ENCODE measurements around the gene TMEM89. TPM values are rescaled to one million over a fixed set of nuclear protein-coding genes. Genes with fewer than 3 reads are reported as not detected.
A peak's percentile ranks its signal among the peaks of the same experiment; 100 is the strongest.

TMEM89 gene
- total RNA-seq, 2 donors from 2014 or later: not detected

- no peak for ATAC-seq (replicated peaks in 1 of 2)
- Mint-ChIP-seq H3K4me1 (ENCODE audit: low read depth) (peaks cover 14% of the 10 kb centered on the region), H3K27me3 (ENCODE audit: low read depth) (peaks cover 5% of the 10 kb centered on the region), H3K27ac (peak overlapping the region; percentile 69), H3K36me3 (ENCODE audit: insufficient read depth in 2 of 2) (peaks cover 0 to 3% of the 10 kb centered on the region in 2 donors), H3K4me3 (peak overlapping the region; percentile 87 to 91), H3K9me3 (no peaks in the 10 kb centered on the region)
- DNase-seq: no peak
Observed at GRCh38 chr3:48655063-48655462, 33.5 kb upstream of the TMEM89 start.

GRCh38 chr3:48652923-48653715 lies 31.6 kb upstream of the TMEM89 start:
- Mint-ChIP-seq H3K27ac (no peak overlapping the region), H3K4me3 (no peak overlapping the region), H3K36me3 (ENCODE audit: insufficient read depth in 2 of 2) (peaks cover 0 to 3% of the 10 kb centered on the region in 2 donors), H3K4me1 (ENCODE audit: low read depth) (peaks cover 14% of the 10 kb centered on the region), H3K9me3 (no peaks in the 10 kb centered on the region), H3K27me3 (ENCODE audit: low read depth) (no peaks in the 10 kb centered on the region)
- ATAC-seq (replicated peaks in 1 of 2) (no peak), DNase-seq (no peak)

GRCh38 chr3:48651771-48652170 lies 30.2 kb upstream of the TMEM89 start:
- Mint-ChIP-seq H3K4me1 (ENCODE audit: low read depth) (peaks cover 9% of the 10 kb centered on the region), H3K9me3 (no peaks in the 10 kb centered on the region), H3K27ac (no peak overlapping the region), H3K27me3 (ENCODE audit: low read depth) (no peaks in the 10 kb centered on the region), H3K36me3 (ENCODE audit: insufficient read depth in 2 of 2) (peaks cover 0 to 3% of the 10 kb centered on the region in 2 donors), H3K4me3 (no peak overlapping the region)
- DNase-seq (no peak), ATAC-seq (replicated peaks in 1 of 2) (no peak)

- DNase-seq (no peak), ATAC-seq (replicated peaks in 1 of 2) (no peak)
- peaks cover 0 to 3% of the 10 kb centered on the region in 2 donors for H3K36me3 Mint-ChIP-seq (ENCODE audit: insufficient read depth in 2 of 2)
- H3K4me1 Mint-ChIP-seq (ENCODE audit: low read depth): peaks cover 5% of the 10 kb centered on the region
- no peaks in the 10 kb centered on the region for H3K9me3 Mint-ChIP-seq
- H3K4me3 Mint-ChIP-seq: peak overlapping the region in 1 of 2 donors; percentile 29
- no peak overlapping the region for H3K27ac Mint-ChIP-seq
- no peaks in the 10 kb centered on the region for H3K27me3 Mint-ChIP-seq (ENCODE audit: low read depth)
Observed at GRCh38 chr3:48650723-48651122, 29.2 kb upstream of the TMEM89 start.

- H3K4me1 Mint-ChIP-seq (ENCODE audit: low read depth): no peaks in the 10 kb centered on the region
Observed at GRCh38 chr3:48648188-48648850, 26.8 kb upstream of the TMEM89 start.

GRCh38 chr3:48647714-48648113 lies 26.1 kb upstream of the TMEM89 start:
- no peak for DNase-seq
- no peak overlapping the region for H3K4me3 Mint-ChIP-seq
- H3K36me3 Mint-ChIP-seq (ENCODE audit: insufficient read depth in 2 of 2): peaks cover 0 to 1% of the 10 kb centered on the region in 2 donors
- H3K27me3 Mint-ChIP-seq (ENCODE audit: low read depth): no peaks in the 10 kb centered on the region
- no peaks in the 10 kb centered on the region for H3K4me1 Mint-ChIP-seq (ENCODE audit: low read depth)
- no peaks in the 10 kb centered on the region for H3K9me3 Mint-ChIP-seq
- ATAC-seq (replicated peaks in 1 of 2): no peak
- H3K27ac Mint-ChIP-seq: no peak overlapping the region

More at GRCh38 chr3:48648188-48648850, 26.8 kb upstream of the TMEM89 start:
- H3K27ac Mint-ChIP-seq: no peak overlapping the region
- no peaks in the 10 kb centered on the region for H3K27me3 Mint-ChIP-seq (ENCODE audit: low read depth)
- ATAC-seq (replicated peaks in 1 of 2) (no peak), DNase-seq (no peak)
- no peak overlapping the region for H3K4me3 Mint-ChIP-seq
- peaks cover 0 to 1% of the 10 kb centered on the region in 2 donors for H3K36me3 Mint-ChIP-seq (ENCODE audit: insufficient read depth in 2 of 2)
- H3K9me3 Mint-ChIP-seq: no peaks in the 10 kb centered on the region

- Mint-ChIP-seq H3K4me3 (no peak overlapping the region), H3K4me1 (ENCODE audit: low read depth) (no peaks in the 10 kb centered on the region), H3K27ac (no peak overlapping the region), H3K36me3 (ENCODE audit: insufficient read depth in 2 of 2) (peaks cover 0 to 5% of the 10 kb centered on the region in 2 donors), H3K27me3 (ENCODE audit: low read depth) (no peaks in the 10 kb centered on the region), H3K9me3 (no peaks in the 10 kb centered on the region)
- no peak for DNase-seq
- ATAC-seq (replicated peaks in 1 of 2): no peak
Observed at GRCh38 chr3:48644898-48645760, 23.6 kb upstream of the TMEM89 start.

GRCh38 chr3:48642605-48643004 lies 21.0 kb upstream of the TMEM89 start:
- DNase-seq (no peak), ATAC-seq (replicated peaks in 1 of 2) (no peak)
- Mint-ChIP-seq H3K4me3 (no peak overlapping the region), H3K36me3 (ENCODE audit: insufficient read depth in 2 of 2) (peaks cover 0 to 5% of the 10 kb centered on the region in 2 donors), H3K27ac (no peak overlapping the region), H3K9me3 (no peaks in the 10 kb centered on the region), H3K4me1 (ENCODE audit: low read depth) (no peaks in the 10 kb centered on the region), H3K27me3 (ENCODE audit: low read depth) (no peaks in the 10 kb centered on the region)

- no peak overlapping the region for H3K4me3 Mint-ChIP-seq
Observed at GRCh38 chr3:48641396-48641795, 19.8 kb upstream of the TMEM89 start.

GRCh38 chr3:48639944-48640606 lies 18.5 kb upstream of the TMEM89 start:
- H3K4me1 Mint-ChIP-seq (ENCODE audit: low read depth): peaks cover 13% of the 10 kb centered on the region
- no peaks in the 10 kb centered on the region for H3K27me3 Mint-ChIP-seq (ENCODE audit: low read depth)
- H3K36me3 Mint-ChIP-seq (ENCODE audit: insufficient read depth in 2 of 2): peaks cover 0 to 5% of the 10 kb centered on the region in 2 donors
- ATAC-seq (replicated peaks in 1 of 2) (no peak), DNase-seq (no peak)
- no peak overlapping the region for H3K27ac Mint-ChIP-seq
- H3K4me3 Mint-ChIP-seq: no peak overlapping the region
- H3K9me3 Mint-ChIP-seq: no peaks in the 10 kb centered on the region

More at GRCh38 chr3:48641396-48641795, 19.8 kb upstream of the TMEM89 start:
- no peak overlapping the region for H3K27ac Mint-ChIP-seq
- peaks cover 0 to 5% of the 10 kb centered on the region in 2 donors for H3K36me3 Mint-ChIP-seq (ENCODE audit: insufficient read depth in 2 of 2)
- peaks cover 6% of the 10 kb centered on the region for H3K4me1 Mint-ChIP-seq (ENCODE audit: low read depth)
- no peaks in the 10 kb centered on the region for H3K9me3 Mint-ChIP-seq
- DNase-seq (no peak), ATAC-seq (replicated peaks in 1 of 2) (no peak)
- H3K27me3 Mint-ChIP-seq (ENCODE audit: low read depth): no peaks in the 10 kb centered on the region

GRCh38 chr3:48637305-48637704 lies 15.7 kb upstream of the TMEM89 start:
- DNase-seq (no peak), ATAC-seq (replicated peaks in 1 of 2) (no peak)
- Mint-ChIP-seq H3K9me3 (no peaks in the 10 kb centered on the region), H3K36me3 (ENCODE audit: insufficient read depth in 2 of 2) (peaks cover 0 to 5% of the 10 kb centered on the region in 2 donors), H3K4me3 (peak overlapping the region in 1 of 2 donors; percentile 56), H3K27ac (no peak overlapping the region), H3K27me3 (ENCODE audit: low read depth) (no peaks in the 10 kb centered on the region), H3K4me1 (ENCODE audit: low read depth) (peaks cover 26% of the 10 kb centered on the region)

- Mint-ChIP-seq H3K27me3 (ENCODE audit: low read depth) (no peaks in the 10 kb centered on the region), H3K4me3 (peak overlapping the region; percentile 89 to 94), H3K9me3 (no peaks in the 10 kb centered on the region), H3K36me3 (ENCODE audit: insufficient read depth in 2 of 2) (peaks cover 0 to 2% of the 10 kb centered on the region in 2 donors), H3K27ac (no peak overlapping the region), H3K4me1 (ENCODE audit: low read depth) (peaks cover 26% of the 10 kb centered on the region)
- no peak for ATAC-seq (replicated peaks in 1 of 2)
- DNase-seq: no peak
Observed at GRCh38 chr3:48636149-48636655, 14.6 kb upstream of the TMEM89 start.
